SK-N-SH (cell line): ENCODE measurements around the gene SUCLA2. TPM values are rescaled to one million over a fixed set of nuclear protein-coding genes. Genes with fewer than 3 reads are reported as not detected.

ENCODE experiments used
- CTCF ChIA-PET: fragments of 300-600, 350-600 bp; formaldehyde crosslinking; extraction: SDS; loops from one replicate; lab custom pipeline; 2021; lab: Yijun Ruan, JAX
- POLR2A ChIA-PET: fragments of 350-600 bp; sonication (Branson Sonifier 250); formaldehyde crosslinking; extraction: SDS; loops from one replicate; lab custom pipeline; 2020; ENCODE audit warnings: antibody characterized with exemption, inconsistent platforms; lab: Yijun Ruan, JAX
- DNase-seq: peaks from one replicate; pipeline ENCODE4 v3.0.0; 2012
- H2AFZ ChIP-seq: fragments of 200-600 bp; sonication (generic); 2 replicates; pipeline ENCODE4 v1.8.1; 2016; ENCODE audit warnings: antibody characterized with exemption, mild to moderate bottlenecking, low read depth
- H3F3A ChIP-seq: fragments of 200-600 bp; sonication (generic); replicated peaks from 2 replicates; pipeline ENCODE3; 2016; ENCODE audit warnings: antibody characterized with exemption, mild to moderate bottlenecking; ENCODE audit not compliant: insufficient read depth
- H3K27ac ChIP-seq, 2 experiments: fragments of 200-500 bp in 1 of 2; fragments of 200-600 bp in 1 of 2; sonication (Bioruptor generic) in 1 of 2; sonication (generic), shearing (Covaris generic) in 1 of 2; 2 replicates each; pipeline versions ENCODE4 v1.5.1 to v1.6.1; 2014 to 2016; ENCODE audit warnings: low read depth in 2 of 2, inconsistent platforms in 1 of 2, low read length in 1 of 2, mild to moderate bottlenecking in 1 of 2, mixed read lengths in 1 of 2
- H3K27me3 ChIP-seq: fragments of 200-600 bp; sonication (generic), shearing (Covaris generic); 2 replicates; pipeline ENCODE4 v1.6.1; 2016; ENCODE audit warnings: mixed run types; ENCODE audit not compliant: insufficient read depth
- H3K36me3 ChIP-seq, 2 experiments: fragments of 200-500 bp in 1 of 2; fragments of 200-600 bp in 1 of 2; sonication (Bioruptor generic) in 1 of 2; sonication (generic) in 1 of 2; replicated peaks in 1 of 2; 2 replicates each; pipeline versions ENCODE3 to v1.5.1; 2014 to 2016; ENCODE audit warnings: low read length in 1 of 2, mild to moderate bottlenecking in 1 of 2; ENCODE audit not compliant: insufficient read depth in 2 of 2, control insufficient read depth in 1 of 2
- H3K4me1 ChIP-seq, 2 experiments: fragments of 200-500 bp in 1 of 2; fragments of 200-600 bp in 1 of 2; sonication (Bioruptor generic) in 1 of 2; sonication (generic), shearing (Covaris generic) in 1 of 2; 2 replicates each; pipeline versions ENCODE4 v1.5.1 to v1.6.1; 2014 to 2016; ENCODE audit warnings: low read depth in 1 of 2, low read length in 1 of 2, mixed run types in 1 of 2; ENCODE audit not compliant: insufficient read depth in 2 of 2, control insufficient read depth in 1 of 2
- H3K4me2 ChIP-seq: fragments of 200-600 bp; sonication (generic), shearing (Covaris generic); 2 replicates; pipeline ENCODE4 v1.6.1; 2017; ENCODE audit warnings: mixed run types
- H3K4me3 ChIP-seq, 2 experiments: fragments of 200-500 bp in 1 of 2; fragments of 200-600 bp in 1 of 2; sonication (Bioruptor generic) in 1 of 2; sonication (generic), shearing (Covaris generic) in 1 of 2; 2 replicates each; pipeline versions ENCODE4 v1.5.1 to v1.8.1; 2014 to 2016; ENCODE audit warnings: low read depth in 2 of 2, inconsistent platforms in 1 of 2, low read length in 1 of 2, mild to moderate bottlenecking in 1 of 2, mixed read lengths in 1 of 2, moderate library complexity in 1 of 2
- H3K79me2 ChIP-seq: fragments of 200-600 bp; sonication (generic); 2 replicates; pipeline ENCODE4 v1.8.1; 2017; ENCODE audit warnings: mild to moderate bottlenecking; ENCODE audit not compliant: insufficient read depth
- H3K9ac ChIP-seq: fragments of 200-600 bp; sonication (generic); 2 replicates; pipeline ENCODE4 v1.6.1; 2017; ENCODE audit warnings: mixed run types
- H3K9me2 ChIP-seq: fragments of 200-600 bp; sonication (generic); 2 replicates; pipeline ENCODE4 v1.6.1; 2017; ENCODE audit warnings: mixed run types
- H3K9me3 ChIP-seq: fragments of 200-600 bp; sonication (generic); 2 replicates; pipeline ENCODE4 v1.6.1; 2017; ENCODE audit warnings: mixed run types, mild to moderate bottlenecking, moderate library complexity
- H4K20me1 ChIP-seq: fragments of 200-600 bp; sonication (generic); 2 replicates; pipeline ENCODE4 v1.6.1; 2017; ENCODE audit warnings: mild to moderate bottlenecking, mixed run types; ENCODE audit not compliant: insufficient read depth
- CHD2 ChIP-seq: fragments of 150-350 bp; IDR thresholded peaks from 2 replicates; pipeline ENCODE4 v1.6.1; 2018; ENCODE audit warnings: low read length; ENCODE audit not compliant: partially characterized antibody
- FOXM1 ChIP-seq: IDR thresholded peaks from 2 replicates; pipeline ENCODE4 v1.4.0; 2012; ENCODE audit warnings: low read depth, mild to moderate bottlenecking
- GABPA ChIP-seq: IDR thresholded peaks from 2 replicates; pipeline ENCODE4 v1.4.0; 2012; ENCODE audit warnings: low read depth, mild to moderate bottlenecking
- MEF2A ChIP-seq: IDR thresholded peaks from 2 replicates; pipeline ENCODE4 v1.4.0; 2012; ENCODE audit warnings: low read depth, borderline replicate concordance
- NRF1 ChIP-seq: IDR thresholded peaks from 2 replicates; pipeline ENCODE4 v1.6.1; 2012; ENCODE audit warnings: low read depth, mild to moderate bottlenecking, low read length
- POLR2AphosphoS5 ChIP-seq: IDR thresholded peaks from 2 replicates; pipeline ENCODE4 v1.6.1; 2012; ENCODE audit warnings: low read depth, low read length
- RAD21 ChIP-seq: IDR thresholded peaks from 2 replicates; pipeline ENCODE4 v1.6.1; 2012; ENCODE audit warnings: mild to moderate bottlenecking, low read length
- RCOR1 ChIP-seq: fragments of 150-350 bp; IDR thresholded peaks from 2 replicates; pipeline ENCODE4 v1.6.1; 2017; ENCODE audit warnings: antibody characterized with exemption, low read length
- TCF12 ChIP-seq: IDR thresholded peaks from 2 replicates; pipeline ENCODE4 v1.4.0; 2012
- WGBS: methylation state at CpG from one replicate; pipeline ENCODE4 v1.1.6; 2017; ENCODE audit warnings: low lambda C conversion rate; 5-methylcytosine and 5-hydroxymethylcytosine counted together
- polyA plus RNA-seq, 3 experiments: library from polyadenylated mRNA; depleted of rRNA; stranded (reverse); fragments of >200 nt; gene quantifications; 2 replicates each; pipeline ENCODE4 v1.2.3, GENCODE V29; 2012
- TF ChIP-seq, protein P1 (sequence below): IDR thresholded peaks from 2 replicates; pipeline ENCODE4 v1.4.0; 2012; ENCODE audit warnings: low read depth
- TF ChIP-seq, protein P2 (sequence below): IDR thresholded peaks from 2 replicates; pipeline ENCODE4 v1.4.0; 2012; ENCODE audit warnings: low read depth, borderline replicate concordance
- TF ChIP-seq, protein P3 (sequence below): fragments of 200-600 bp; sonication (generic); IDR thresholded peaks from 2 replicates; pipeline ENCODE4 v1.6.1; 2017; ENCODE audit warnings: antibody characterized with exemption, mild to moderate bottlenecking, moderate library complexity

SUCLA2 gene
- polyA plus RNA-seq, 1 of the 3 experiments (the other 2 are of a cell fraction) = 24.8 TPM

DNA sequence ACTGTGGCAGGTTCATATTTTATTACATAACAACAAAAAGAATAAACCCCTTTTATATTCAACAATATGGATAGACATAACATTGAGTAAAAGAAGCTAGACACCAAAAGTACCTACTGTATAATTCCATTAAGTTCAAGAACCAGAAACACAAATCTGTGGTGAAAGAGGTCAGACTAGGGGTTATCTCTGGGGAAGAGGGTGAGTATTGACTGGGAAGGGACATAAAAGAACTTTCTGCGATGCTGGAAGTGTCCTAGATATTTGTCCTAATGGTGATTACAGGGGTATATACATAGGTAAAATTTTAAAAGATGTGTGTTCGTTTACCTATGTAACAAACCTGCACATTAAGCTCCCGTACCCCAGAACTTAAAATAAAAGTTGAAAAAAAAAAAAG is 103.0 kb downstream of the SUCLA2 start:
- ChIA-PET CTCF (no interaction called here), POLR2A (no interaction called here)
- no peak for DNase-seq
- no peak overlapping the region for H3K4me2 ChIP-seq
- H3K9ac ChIP-seq = no peak overlapping the region
- no peaks in the 10 kb centered on the region for H3K79me2 ChIP-seq
- no peaks in the 10 kb centered on the region for H3K9me2 ChIP-seq
- H3K4me1 ChIP-seq = no peaks in the 10 kb centered on the region
- no peak for TF ChIP-seq FOXM1
- no peak for TF ChIP-seq RAD21
- TF ChIP-seq NRF1 = no peak
- no peak for TF ChIP-seq RCOR1
- TF ChIP-seq POLR2AphosphoS5 = no peak
- TF ChIP-seq, protein P1, sequence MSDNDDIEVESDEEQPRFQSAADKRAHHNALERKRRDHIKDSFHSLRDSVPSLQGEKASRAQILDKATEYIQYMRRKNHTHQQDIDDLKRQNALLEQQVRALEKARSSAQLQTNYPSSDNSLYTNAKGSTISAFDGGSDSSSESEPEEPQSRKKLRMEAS = no peak
- 56% methylated on average over 3 of the region's 3 CpGs for WGBS
- H3F3A ChIP-seq = no peaks in the 10 kb centered on the region
- H3K27ac ChIP-seq = no peak overlapping the region
- H3K27me3 ChIP-seq = no peaks in the 10 kb centered on the region
- no peak overlapping the region for H3K4me3 ChIP-seq
- no peaks in the 10 kb centered on the region for H3K36me3 ChIP-seq
- H2AFZ ChIP-seq = no peak overlapping the region
- no peaks in the 10 kb centered on the region for H4K20me1 ChIP-seq
- no peaks in the 10 kb centered on the region for H3K9me3 ChIP-seq

DNA sequence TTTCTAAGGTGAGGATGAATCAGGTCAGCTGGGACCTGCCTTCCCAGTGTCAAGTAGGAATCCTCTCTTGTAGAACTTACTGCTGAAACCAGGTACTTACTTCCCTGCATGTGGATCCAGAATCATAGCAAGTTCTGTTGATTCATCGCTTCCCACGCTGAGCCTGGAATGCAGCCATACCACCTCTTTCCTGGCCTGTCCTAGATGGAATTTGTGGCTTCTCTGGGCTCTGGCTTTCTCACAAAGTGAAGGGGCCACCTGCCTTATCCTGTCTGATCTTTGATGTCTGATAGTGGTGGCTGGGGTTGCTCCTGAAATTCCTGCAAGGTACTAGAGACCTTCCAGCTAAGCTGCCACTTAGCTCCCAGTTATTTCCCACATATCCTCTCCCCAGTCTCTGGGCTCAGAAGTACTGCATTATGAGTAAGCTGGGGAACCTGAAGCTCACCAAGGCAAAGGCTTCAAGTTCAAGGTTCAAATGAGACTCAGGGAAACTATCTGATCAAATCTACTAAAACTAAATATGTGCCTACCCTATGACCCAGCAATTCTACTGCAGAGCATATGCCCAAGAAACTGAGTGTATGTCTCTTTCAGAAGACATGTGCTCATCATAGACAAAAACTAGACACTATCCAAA is 103.5 kb downstream of the SUCLA2 start:
- Histone ChIP-seq H3K9me3 (no peaks in the 10 kb centered on the region), H3K27ac (no peak overlapping the region), H3K4me2 (no peak overlapping the region), H3K4me1 (no peaks in the 10 kb centered on the region), H3K9me2 (no peaks in the 10 kb centered on the region), H2AFZ (no peak overlapping the region), H4K20me1 (no peaks in the 10 kb centered on the region), H3F3A (no peaks in the 10 kb centered on the region), H3K36me3 (no peaks in the 10 kb centered on the region), H3K4me3 (no peak overlapping the region)
- CTCF ChIA-PET = no interaction called here
- DNase-seq = no peak
- TF ChIP-seq MEF2A = no peak
- TF ChIP-seq, protein P2, sequence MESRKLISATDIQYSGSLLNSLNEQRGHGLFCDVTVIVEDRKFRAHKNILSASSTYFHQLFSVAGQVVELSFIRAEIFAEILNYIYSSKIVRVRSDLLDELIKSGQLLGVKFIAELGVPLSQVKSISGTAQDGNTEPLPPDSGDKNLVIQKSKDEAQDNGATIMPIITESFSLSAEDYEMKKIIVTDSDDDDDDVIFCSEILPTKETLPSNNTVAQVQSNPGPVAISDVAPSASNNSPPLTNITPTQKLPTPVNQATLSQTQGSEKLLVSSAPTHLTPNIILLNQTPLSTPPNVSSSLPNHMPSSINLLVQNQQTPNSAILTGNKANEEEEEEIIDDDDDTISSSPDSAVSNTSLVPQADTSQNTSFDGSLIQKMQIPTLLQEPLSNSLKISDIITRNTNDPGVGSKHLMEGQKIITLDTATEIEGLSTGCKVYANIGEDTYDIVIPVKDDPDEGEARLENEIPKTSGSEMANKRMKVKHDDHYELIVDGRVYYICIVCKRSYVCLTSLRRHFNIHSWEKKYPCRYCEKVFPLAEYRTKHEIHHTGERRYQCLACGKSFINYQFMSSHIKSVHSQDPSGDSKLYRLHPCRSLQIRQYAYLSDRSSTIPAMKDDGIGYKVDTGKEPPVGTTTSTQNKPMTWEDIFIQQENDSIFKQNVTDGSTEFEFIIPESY = no peak
- TF ChIP-seq, protein P3, sequence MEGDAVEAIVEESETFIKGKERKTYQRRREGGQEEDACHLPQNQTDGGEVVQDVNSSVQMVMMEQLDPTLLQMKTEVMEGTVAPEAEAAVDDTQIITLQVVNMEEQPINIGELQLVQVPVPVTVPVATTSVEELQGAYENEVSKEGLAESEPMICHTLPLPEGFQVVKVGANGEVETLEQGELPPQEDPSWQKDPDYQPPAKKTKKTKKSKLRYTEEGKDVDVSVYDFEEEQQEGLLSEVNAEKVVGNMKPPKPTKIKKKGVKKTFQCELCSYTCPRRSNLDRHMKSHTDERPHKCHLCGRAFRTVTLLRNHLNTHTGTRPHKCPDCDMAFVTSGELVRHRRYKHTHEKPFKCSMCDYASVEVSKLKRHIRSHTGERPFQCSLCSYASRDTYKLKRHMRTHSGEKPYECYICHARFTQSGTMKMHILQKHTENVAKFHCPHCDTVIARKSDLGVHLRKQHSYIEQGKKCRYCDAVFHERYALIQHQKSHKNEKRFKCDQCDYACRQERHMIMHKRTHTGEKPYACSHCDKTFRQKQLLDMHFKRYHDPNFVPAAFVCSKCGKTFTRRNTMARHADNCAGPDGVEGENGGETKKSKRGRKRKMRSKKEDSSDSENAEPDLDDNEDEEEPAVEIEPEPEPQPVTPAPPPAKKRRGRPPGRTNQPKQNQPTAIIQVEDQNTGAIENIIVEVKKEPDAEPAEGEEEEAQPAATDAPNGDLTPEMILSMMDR = no peak
- TF ChIP-seq CHD2 = no peak
- no peak for TF ChIP-seq POLR2AphosphoS5
- no peak for TF ChIP-seq GABPA
- peak; percentile 29; the same call in 1 of the 2 replicates for TF ChIP-seq TCF12
- TF ChIP-seq, all 33 proteins: peak for 1
- POLR2A ChIA-PET = no interaction called here
- H3K27me3 ChIP-seq = no peaks in the 10 kb centered on the region
- 75% methylated on average over 2 of the region's 2 CpGs for WGBS
- no peaks in the 10 kb centered on the region for H3K79me2 ChIP-seq
- H3K9ac ChIP-seq = no peak overlapping the region
